SK-N-SH (cell line): Measurements from ENCODE around the gene MB21D2. TPM values are rescaled to one million over a fixed set of nuclear protein-coding genes. Genes with fewer than 3 reads are reported as not detected.

Source experiments
- CTCF ChIA-PET: fragments of 300-600, 350-600 bp; formaldehyde crosslinking; extraction: SDS; loops from one replicate; lab custom pipeline; 2021; lab: Yijun Ruan, JAX
- POLR2A ChIA-PET: fragments of 350-600 bp; sonication (Branson Sonifier 250); formaldehyde crosslinking; extraction: SDS; loops from one replicate; lab custom pipeline; 2020; ENCODE audit warnings: antibody characterized with exemption, inconsistent platforms; lab: Yijun Ruan, JAX
- DNase-seq: peaks from one replicate; pipeline ENCODE4 v3.0.0; 2012
- H2AFZ ChIP-seq: fragments of 200-600 bp; sonication (generic); 2 replicates; pipeline ENCODE4 v1.8.1; 2016; ENCODE audit warnings: antibody characterized with exemption, mild to moderate bottlenecking, low read depth
- H3F3A ChIP-seq: fragments of 200-600 bp; sonication (generic); replicated peaks from 2 replicates; pipeline ENCODE3; 2016; ENCODE audit warnings: antibody characterized with exemption, mild to moderate bottlenecking; ENCODE audit not compliant: insufficient read depth
- H3K27ac ChIP-seq, 2 experiments: fragments of 200-500 bp in 1 of 2; fragments of 200-600 bp in 1 of 2; sonication (Bioruptor generic) in 1 of 2; sonication (generic), shearing (Covaris generic) in 1 of 2; 2 replicates each; pipeline versions ENCODE4 v1.5.1 to v1.6.1; 2014 to 2016; ENCODE audit warnings: low read depth in 2 of 2, inconsistent platforms in 1 of 2, low read length in 1 of 2, mild to moderate bottlenecking in 1 of 2, mixed read lengths in 1 of 2
- H3K27me3 ChIP-seq: fragments of 200-600 bp; sonication (generic), shearing (Covaris generic); 2 replicates; pipeline ENCODE4 v1.6.1; 2016; ENCODE audit warnings: mixed run types; ENCODE audit not compliant: insufficient read depth
- H3K36me3 ChIP-seq, 2 experiments: fragments of 200-500 bp in 1 of 2; fragments of 200-600 bp in 1 of 2; sonication (Bioruptor generic) in 1 of 2; sonication (generic) in 1 of 2; replicated peaks in 1 of 2; 2 replicates each; pipeline versions ENCODE3 to v1.5.1; 2014 to 2016; ENCODE audit warnings: low read length in 1 of 2, mild to moderate bottlenecking in 1 of 2; ENCODE audit not compliant: insufficient read depth in 2 of 2, control insufficient read depth in 1 of 2
- H3K4me1 ChIP-seq, 2 experiments: fragments of 200-500 bp in 1 of 2; fragments of 200-600 bp in 1 of 2; sonication (Bioruptor generic) in 1 of 2; sonication (generic), shearing (Covaris generic) in 1 of 2; 2 replicates each; pipeline versions ENCODE4 v1.5.1 to v1.6.1; 2014 to 2016; ENCODE audit warnings: low read depth in 1 of 2, low read length in 1 of 2, mixed run types in 1 of 2; ENCODE audit not compliant: insufficient read depth in 2 of 2, control insufficient read depth in 1 of 2
- H3K4me2 ChIP-seq: fragments of 200-600 bp; sonication (generic), shearing (Covaris generic); 2 replicates; pipeline ENCODE4 v1.6.1; 2017; ENCODE audit warnings: mixed run types
- H3K4me3 ChIP-seq, 2 experiments: fragments of 200-500 bp in 1 of 2; fragments of 200-600 bp in 1 of 2; sonication (Bioruptor generic) in 1 of 2; sonication (generic), shearing (Covaris generic) in 1 of 2; 2 replicates each; pipeline versions ENCODE4 v1.5.1 to v1.8.1; 2014 to 2016; ENCODE audit warnings: low read depth in 2 of 2, inconsistent platforms in 1 of 2, low read length in 1 of 2, mild to moderate bottlenecking in 1 of 2, mixed read lengths in 1 of 2, moderate library complexity in 1 of 2
- H3K79me2 ChIP-seq: fragments of 200-600 bp; sonication (generic); 2 replicates; pipeline ENCODE4 v1.8.1; 2017; ENCODE audit warnings: mild to moderate bottlenecking; ENCODE audit not compliant: insufficient read depth
- H3K9ac ChIP-seq: fragments of 200-600 bp; sonication (generic); 2 replicates; pipeline ENCODE4 v1.6.1; 2017; ENCODE audit warnings: mixed run types
- H3K9me2 ChIP-seq: fragments of 200-600 bp; sonication (generic); 2 replicates; pipeline ENCODE4 v1.6.1; 2017; ENCODE audit warnings: mixed run types
- H3K9me3 ChIP-seq: fragments of 200-600 bp; sonication (generic); 2 replicates; pipeline ENCODE4 v1.6.1; 2017; ENCODE audit warnings: mixed run types, mild to moderate bottlenecking, moderate library complexity
- H4K20me1 ChIP-seq: fragments of 200-600 bp; sonication (generic); 2 replicates; pipeline ENCODE4 v1.6.1; 2017; ENCODE audit warnings: mild to moderate bottlenecking, mixed run types; ENCODE audit not compliant: insufficient read depth
- CHD2 ChIP-seq: fragments of 150-350 bp; IDR thresholded peaks from 2 replicates; pipeline ENCODE4 v1.6.1; 2018; ENCODE audit warnings: low read length; ENCODE audit not compliant: partially characterized antibody
- ELF1 ChIP-seq: IDR thresholded peaks from 2 replicates; pipeline ENCODE4 v1.4.0; 2012
- EP300 ChIP-seq, 2 experiments: IDR thresholded peaks; 2 replicates each; pipeline versions ENCODE4 v1.4.0 to v1.6.1; 2012; ENCODE audit warnings: borderline replicate concordance in 1 of 2, low read depth in 1 of 2, low read length in 1 of 2
- FOSL2 ChIP-seq: IDR thresholded peaks from 2 replicates; pipeline ENCODE4 v1.4.0; 2012; ENCODE audit warnings: low read depth, mild to moderate bottlenecking, moderate library complexity, borderline replicate concordance
- GABPA ChIP-seq: IDR thresholded peaks from 2 replicates; pipeline ENCODE4 v1.4.0; 2012; ENCODE audit warnings: low read depth, mild to moderate bottlenecking
- GATA2 ChIP-seq: sonication (generic); formaldehyde crosslinking; IDR thresholded peaks from 2 replicates; pipeline ENCODE4 v1.5.0; 2020; ENCODE audit warnings: mild to moderate bottlenecking, missing genetic modification reagents
- IRF3 ChIP-seq: fragments of 150-350 bp; IDR thresholded peaks from 2 replicates; pipeline ENCODE4 v1.6.1; 2016; ENCODE audit warnings: mild to moderate bottlenecking, low read depth, low read length
- MEF2A ChIP-seq: IDR thresholded peaks from 2 replicates; pipeline ENCODE4 v1.4.0; 2012; ENCODE audit warnings: low read depth, borderline replicate concordance
- NRF1 ChIP-seq: IDR thresholded peaks from 2 replicates; pipeline ENCODE4 v1.6.1; 2012; ENCODE audit warnings: low read depth, mild to moderate bottlenecking, low read length
- PBX3 ChIP-seq: IDR thresholded peaks from 2 replicates; pipeline ENCODE4; 2012
- RCOR1 ChIP-seq: fragments of 150-350 bp; IDR thresholded peaks from 2 replicates; pipeline ENCODE4 v1.6.1; 2017; ENCODE audit warnings: antibody characterized with exemption, low read length
- RFX5 ChIP-seq: IDR thresholded peaks from 2 replicates; pipeline ENCODE4 v1.6.1; 2012; ENCODE audit warnings: mild to moderate bottlenecking, improper control_type of control experiment, low read length
- RXRA ChIP-seq: IDR thresholded peaks from 2 replicates; pipeline ENCODE4 v1.4.0; 2012; ENCODE audit warnings: low read depth, mild to moderate bottlenecking, borderline replicate concordance
- SIN3A ChIP-seq: IDR thresholded peaks from 2 replicates; pipeline ENCODE4 v1.6.1; 2012; ENCODE audit warnings: low read depth, mild to moderate bottlenecking, low read length, moderate library complexity, borderline replicate concordance
- SMC3 ChIP-seq: IDR thresholded peaks from 2 replicates; pipeline ENCODE4 v1.6.1; 2012; ENCODE audit warnings: low read depth, low read length, improper control_type of control experiment
- TCF12 ChIP-seq: IDR thresholded peaks from 2 replicates; pipeline ENCODE4 v1.4.0; 2012
- TEAD4 ChIP-seq: IDR thresholded peaks from 2 replicates; pipeline ENCODE4 v1.4.0; 2012; ENCODE audit warnings: mild to moderate bottlenecking, borderline replicate concordance; ENCODE audit not compliant: insufficient read depth
- USF1 ChIP-seq: IDR thresholded peaks from 2 replicates; pipeline ENCODE4 v1.4.0; 2012; ENCODE audit warnings: low read depth, borderline replicate concordance
- USF2 ChIP-seq: fragments of 150-350 bp; IDR thresholded peaks from 2 replicates; pipeline ENCODE4 v1.6.1; 2017; ENCODE audit warnings: antibody characterized with exemption, low read length, low read depth, borderline replicate concordance
- ZBTB33 ChIP-seq: IDR thresholded peaks from 2 replicates; pipeline ENCODE4 v1.4.0; 2012; ENCODE audit warnings: low read depth, borderline replicate concordance
- WGBS: methylation state at CpG from one replicate; pipeline ENCODE4 v1.1.6; 2017; ENCODE audit warnings: low lambda C conversion rate; 5-methylcytosine and 5-hydroxymethylcytosine counted together
- polyA plus RNA-seq, 3 experiments: library from polyadenylated mRNA; depleted of rRNA; stranded (reverse); fragments of >200 nt; gene quantifications; 2 replicates each; pipeline ENCODE4 v1.2.3, GENCODE V29; 2012

The MB21D2 gene
- polyA plus RNA-seq, 1 of the 3 experiments (the other 2 are of a cell fraction) = 12.7 TPM

GRCh38 chr3:192795021-192795420 is 122.6 kb downstream of the MB21D2 start:
- Histone ChIP-seq H3K4me3 (no peak overlapping the region), H2AFZ (no peak overlapping the region), H3K4me1 (no peaks in the 10 kb centered on the region), H3K4me2 (no peak overlapping the region), H3F3A (no peaks in the 10 kb centered on the region)
- ChIA-PET CTCF (interaction anchor here (1.4 to 1.8 kb wide), 2 partner anchors 18 to 247 kb away, joined by 3 to 7 read pairs; no protein-coding TSS in a partner anchor), POLR2A (no interaction called here)
- TF ChIP-seq TCF12 (no peak), ZBTB33 (no peak), EP300 (IDR thresholded peaks at IDR 0.05; ENCODE audit: borderline replicate concordance in 1 of 2, low read depth in 1 of 2, low read length in 1 of 2) (no peak), MEF2A (no peak), USF2 (no peak), FOSL2 (no peak), IRF3 (no peak), GABPA (no peak), ELF1 (no peak), RCOR1 (no peak), TEAD4 (no peak), GATA2 (CRISPR knock-in tag) (no peak), SIN3A (no peak)
- TF ChIP-seq, all 33 proteins: peak for 0
- no peak for DNase-seq
- Histone ChIP-seq H3K27me3 (no peaks in the 10 kb centered on the region), H3K36me3 (peaks cover 0 to 12% of the 10 kb centered on the region in 2 experiments), H3K9ac (no peak overlapping the region), H3K79me2 (no peaks in the 10 kb centered on the region), H3K9me3 (no peaks in the 10 kb centered on the region), H3K27ac (no peak overlapping the region), H3K9me2 (no peaks in the 10 kb centered on the region), H4K20me1 (peaks cover 3% of the 10 kb centered on the region; the same call in 1 of the 2 replicates)
- WGBS = 52% methylated on average over 6 of the region's 6 CpGs

- WGBS = 85% methylated on average over 3 of the region's 3 CpGs
- no peak overlapping the region for H2AFZ ChIP-seq
- H3K9me2 ChIP-seq = no peaks in the 10 kb centered on the region
- no peaks in the 10 kb centered on the region for H3F3A ChIP-seq
- H4K20me1 ChIP-seq = peaks cover 3% of the 10 kb centered on the region; the same call in 1 of the 2 replicates
- H3K4me2 ChIP-seq = no peak overlapping the region
- H3K9ac ChIP-seq = no peak overlapping the region
- no peak overlapping the region for H3K4me3 ChIP-seq
- no peak overlapping the region for H3K27ac ChIP-seq
- no peaks in the 10 kb centered on the region for H3K27me3 ChIP-seq
- H3K79me2 ChIP-seq = no peaks in the 10 kb centered on the region
- no peaks in the 10 kb centered on the region for H3K4me1 ChIP-seq
- no peak for DNase-seq
- H3K9me3 ChIP-seq = no peaks in the 10 kb centered on the region
- ChIA-PET POLR2A (no interaction called here), CTCF (interaction anchor here (0.7 to 1.8 kb wide), 3 partner anchors 9 to 779 kb away, joined by 3 to 7 read pairs (median 4); no protein-coding TSS in a partner anchor)
- peaks cover 0 to 12% of the 10 kb centered on the region in 2 experiments for H3K36me3 ChIP-seq
- no peak for TF ChIP-seq RCOR1
- no peak for TF ChIP-seq SIN3A
- TF ChIP-seq GATA2 (CRISPR knock-in tag) = no peak
- TF ChIP-seq RXRA = no peak
- no peak for TF ChIP-seq USF1
- no peak for TF ChIP-seq NRF1
- no peak for TF ChIP-seq TCF12
- no peak for TF ChIP-seq PBX3
- no peak for TF ChIP-seq CHD2
- no peak for TF ChIP-seq RFX5
- no peak for TF ChIP-seq SMC3
- no peak for TF ChIP-seq TEAD4
Measured at GRCh38 chr3:192794216-192794615, 123.4 kb downstream of the MB21D2 start.
